GM03348 (cell line): ENCODE measurements around the gene EP300.
"Not testable (repeated sequence)": the region's sequence is repeated elsewhere in the genome, so short reads cannot be mapped to it uniquely, and the experiment has no call there.

Experiments
- DNase-seq: peaks from one replicate; pipeline ENCODE4 v3.0.0; 2012; ENCODE audit warnings: low spot score

EP300 gene

DNA sequence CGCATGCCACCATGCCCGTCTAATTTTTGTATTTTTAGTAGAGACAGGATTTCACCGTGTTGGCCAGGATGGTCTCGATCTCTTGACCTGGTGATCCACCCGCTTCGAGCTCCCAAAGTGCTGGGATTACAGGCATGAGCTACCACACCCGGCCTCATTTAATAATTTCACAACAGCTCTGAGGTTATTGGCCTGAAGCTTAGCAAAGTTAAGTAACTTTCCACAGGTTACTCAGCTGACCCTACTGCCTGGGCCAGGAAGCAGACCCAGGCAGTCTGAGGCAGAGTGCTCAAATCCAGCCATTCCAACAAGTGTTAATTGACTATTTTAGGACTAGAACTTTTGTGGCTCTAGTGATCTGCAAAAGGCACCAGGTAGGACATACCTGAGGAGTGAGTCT is 60.5 kb downstream of the EP300 start:
- DNase-seq, result no peak

DNA sequence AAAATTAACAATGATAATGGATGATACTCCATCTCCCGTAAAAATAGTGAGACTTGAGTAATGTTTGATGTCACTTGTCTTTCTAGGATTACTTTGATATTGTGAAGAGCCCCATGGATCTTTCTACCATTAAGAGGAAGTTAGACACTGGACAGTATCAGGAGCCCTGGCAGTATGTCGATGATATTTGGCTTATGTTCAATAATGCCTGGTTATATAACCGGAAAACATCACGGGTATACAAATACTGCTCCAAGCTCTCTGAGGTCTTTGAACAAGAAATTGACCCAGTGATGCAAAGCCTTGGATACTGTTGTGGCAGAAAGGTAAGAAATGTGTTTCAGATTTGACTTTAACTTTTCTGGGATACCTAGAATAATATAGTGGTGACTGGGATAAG is 64.7 kb downstream of the EP300 start:
- no peak for DNase-seq

DNA sequence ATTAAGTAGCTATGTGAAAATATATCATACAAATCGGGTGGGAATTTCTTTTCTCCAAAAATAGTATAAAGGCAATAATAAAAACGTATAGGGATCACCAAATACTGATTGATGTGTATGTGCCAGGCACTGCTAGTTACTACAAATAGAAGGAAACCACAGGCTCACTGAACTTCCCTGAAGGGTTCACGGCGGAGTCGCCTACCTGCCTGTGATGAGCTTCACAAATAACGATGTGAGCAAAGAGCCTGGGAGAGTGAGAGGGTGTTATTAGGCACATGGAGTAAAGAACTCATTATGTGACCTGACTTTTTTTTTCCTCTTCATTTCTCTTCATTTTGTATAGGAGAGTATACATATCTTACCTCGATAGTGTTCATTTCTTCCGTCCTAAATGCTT is 76.8 kb downstream of the EP300 start:
- no peak for DNase-seq

DNA sequence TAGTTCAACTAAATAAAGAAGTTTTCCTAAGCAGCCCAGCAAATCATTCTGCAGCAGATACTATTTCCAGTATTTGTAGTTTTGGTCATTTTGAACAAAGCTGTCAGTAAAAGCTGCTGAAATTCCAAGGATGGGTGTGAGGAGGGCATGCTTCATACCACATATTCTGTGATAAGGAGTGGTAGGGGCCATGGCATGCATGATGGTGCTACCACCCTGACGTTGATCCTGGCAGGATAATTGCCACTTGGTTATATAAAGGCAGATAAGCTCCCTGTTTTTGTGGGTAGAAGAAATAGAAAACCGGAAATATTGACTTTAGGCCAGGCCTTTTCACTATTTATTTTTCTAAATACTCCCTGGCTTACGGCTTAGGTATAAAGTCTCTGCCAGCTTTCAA is 79.6 kb downstream of the EP300 start:
- no peak for DNase-seq

DNA sequence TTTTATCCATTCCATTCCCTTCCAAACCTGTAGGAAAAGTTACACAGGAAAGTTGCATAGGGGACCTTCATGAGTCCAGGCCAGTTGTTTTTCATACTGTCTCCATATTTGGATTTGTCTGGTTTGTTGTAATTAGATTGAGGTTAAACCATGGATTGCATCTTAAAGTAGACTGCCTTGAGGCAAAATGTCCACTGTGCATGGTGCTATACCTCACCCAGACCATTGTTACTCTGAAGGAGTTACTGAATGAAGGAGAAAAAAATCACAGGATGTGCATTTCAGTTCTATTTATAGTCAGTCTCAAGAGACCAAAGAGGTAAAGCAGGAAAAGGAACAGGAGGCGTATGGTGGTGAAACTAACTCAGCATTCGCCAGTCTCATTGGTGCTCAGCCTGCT is 83.2 kb downstream of the EP300 start:
- no peak for DNase-seq

DNA sequence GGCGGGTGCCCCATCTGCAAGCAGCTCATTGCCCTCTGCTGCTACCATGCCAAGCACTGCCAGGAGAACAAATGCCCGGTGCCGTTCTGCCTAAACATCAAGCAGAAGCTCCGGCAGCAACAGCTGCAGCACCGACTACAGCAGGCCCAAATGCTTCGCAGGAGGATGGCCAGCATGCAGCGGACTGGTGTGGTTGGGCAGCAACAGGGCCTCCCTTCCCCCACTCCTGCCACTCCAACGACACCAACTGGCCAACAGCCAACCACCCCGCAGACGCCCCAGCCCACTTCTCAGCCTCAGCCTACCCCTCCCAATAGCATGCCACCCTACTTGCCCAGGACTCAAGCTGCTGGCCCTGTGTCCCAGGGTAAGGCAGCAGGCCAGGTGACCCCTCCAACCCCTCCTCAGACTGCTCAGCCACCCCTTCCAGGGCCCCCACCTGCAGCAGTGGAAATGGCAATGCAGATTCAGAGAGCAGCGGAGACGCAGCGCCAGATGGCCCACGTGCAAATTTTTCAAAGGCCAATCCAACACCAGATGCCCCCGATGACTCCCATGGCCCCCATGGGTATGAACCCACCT is 84.7 kb downstream of the EP300 start:
- no peak for DNase-seq

DNA sequence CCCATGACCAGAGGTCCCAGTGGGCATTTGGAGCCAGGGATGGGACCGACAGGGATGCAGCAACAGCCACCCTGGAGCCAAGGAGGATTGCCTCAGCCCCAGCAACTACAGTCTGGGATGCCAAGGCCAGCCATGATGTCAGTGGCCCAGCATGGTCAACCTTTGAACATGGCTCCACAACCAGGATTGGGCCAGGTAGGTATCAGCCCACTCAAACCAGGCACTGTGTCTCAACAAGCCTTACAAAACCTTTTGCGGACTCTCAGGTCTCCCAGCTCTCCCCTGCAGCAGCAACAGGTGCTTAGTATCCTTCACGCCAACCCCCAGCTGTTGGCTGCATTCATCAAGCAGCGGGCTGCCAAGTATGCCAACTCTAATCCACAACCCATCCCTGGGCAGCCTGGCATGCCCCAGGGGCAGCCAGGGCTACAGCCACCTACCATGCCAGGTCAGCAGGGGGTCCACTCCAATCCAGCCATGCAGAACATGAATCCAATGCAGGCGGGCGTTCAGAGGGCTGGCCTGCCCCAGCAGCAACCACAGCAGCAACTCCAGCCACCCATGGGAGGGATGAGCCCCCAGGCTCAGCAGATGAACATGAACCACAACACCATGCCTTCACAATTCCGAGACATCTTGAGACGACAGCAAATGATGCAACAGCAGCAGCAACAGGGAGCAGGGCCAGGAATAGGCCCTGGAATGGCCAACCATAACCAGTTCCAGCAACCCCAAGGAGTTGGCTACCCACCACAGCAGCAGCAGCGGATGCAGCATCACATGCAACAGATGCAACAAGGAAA is 85.4 kb downstream of the EP300 start:
- no peak for DNase-seq

DNA sequence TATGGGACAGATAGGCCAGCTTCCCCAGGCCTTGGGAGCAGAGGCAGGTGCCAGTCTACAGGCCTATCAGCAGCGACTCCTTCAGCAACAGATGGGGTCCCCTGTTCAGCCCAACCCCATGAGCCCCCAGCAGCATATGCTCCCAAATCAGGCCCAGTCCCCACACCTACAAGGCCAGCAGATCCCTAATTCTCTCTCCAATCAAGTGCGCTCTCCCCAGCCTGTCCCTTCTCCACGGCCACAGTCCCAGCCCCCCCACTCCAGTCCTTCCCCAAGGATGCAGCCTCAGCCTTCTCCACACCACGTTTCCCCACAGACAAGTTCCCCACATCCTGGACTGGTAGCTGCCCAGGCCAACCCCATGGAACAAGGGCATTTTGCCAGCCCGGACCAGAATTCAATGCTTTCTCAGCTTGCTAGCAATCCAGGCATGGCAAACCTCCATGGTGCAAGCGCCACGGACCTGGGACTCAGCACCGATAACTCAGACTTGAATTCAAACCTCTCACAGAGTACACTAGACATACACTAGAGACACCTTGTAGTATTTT is 86.1 kb downstream of the EP300 start:
- no peak for DNase-seq

DNA sequence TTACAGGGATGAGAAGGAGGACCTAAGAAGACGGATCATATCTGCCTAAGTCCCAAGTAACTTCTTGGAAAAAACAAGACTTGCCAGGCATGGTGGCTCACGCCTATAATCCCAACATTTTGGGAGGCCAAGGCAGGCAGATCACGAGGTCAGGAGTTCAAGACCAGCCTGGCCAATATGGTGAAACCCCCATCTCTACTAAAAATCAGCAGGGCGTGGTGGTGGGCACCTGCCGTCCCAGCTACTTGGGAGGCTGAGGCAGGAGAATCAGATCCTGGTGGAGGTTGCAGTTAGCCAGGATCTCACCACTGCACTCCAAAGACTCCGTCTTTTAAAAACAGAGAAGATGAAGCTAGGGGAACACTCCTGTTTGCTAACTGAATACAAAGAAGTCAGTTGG is 88.0 kb downstream of the EP300 start:
- DNase-seq, result not testable (repeated sequence)

DNA sequence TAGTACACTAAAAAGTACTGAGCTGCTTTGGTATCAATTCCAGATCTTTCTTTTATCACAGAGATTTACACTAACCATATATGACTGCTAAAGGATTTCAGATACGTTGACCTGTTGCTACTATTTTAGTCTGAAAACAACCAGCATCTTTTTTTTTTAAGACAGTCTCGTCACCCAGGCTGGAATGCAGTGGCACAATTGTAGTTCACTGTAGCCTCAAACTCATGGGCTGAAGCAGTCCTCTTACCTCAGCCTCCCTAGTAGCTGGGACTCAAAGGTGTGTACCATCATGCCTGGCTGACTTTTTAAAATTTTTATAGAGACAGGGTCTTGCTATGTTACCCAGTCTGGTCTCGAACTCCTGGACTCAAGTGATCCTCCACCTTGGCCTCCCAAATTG is 88.5 kb downstream of the EP300 start:
- no peak for DNase-seq

DNA sequence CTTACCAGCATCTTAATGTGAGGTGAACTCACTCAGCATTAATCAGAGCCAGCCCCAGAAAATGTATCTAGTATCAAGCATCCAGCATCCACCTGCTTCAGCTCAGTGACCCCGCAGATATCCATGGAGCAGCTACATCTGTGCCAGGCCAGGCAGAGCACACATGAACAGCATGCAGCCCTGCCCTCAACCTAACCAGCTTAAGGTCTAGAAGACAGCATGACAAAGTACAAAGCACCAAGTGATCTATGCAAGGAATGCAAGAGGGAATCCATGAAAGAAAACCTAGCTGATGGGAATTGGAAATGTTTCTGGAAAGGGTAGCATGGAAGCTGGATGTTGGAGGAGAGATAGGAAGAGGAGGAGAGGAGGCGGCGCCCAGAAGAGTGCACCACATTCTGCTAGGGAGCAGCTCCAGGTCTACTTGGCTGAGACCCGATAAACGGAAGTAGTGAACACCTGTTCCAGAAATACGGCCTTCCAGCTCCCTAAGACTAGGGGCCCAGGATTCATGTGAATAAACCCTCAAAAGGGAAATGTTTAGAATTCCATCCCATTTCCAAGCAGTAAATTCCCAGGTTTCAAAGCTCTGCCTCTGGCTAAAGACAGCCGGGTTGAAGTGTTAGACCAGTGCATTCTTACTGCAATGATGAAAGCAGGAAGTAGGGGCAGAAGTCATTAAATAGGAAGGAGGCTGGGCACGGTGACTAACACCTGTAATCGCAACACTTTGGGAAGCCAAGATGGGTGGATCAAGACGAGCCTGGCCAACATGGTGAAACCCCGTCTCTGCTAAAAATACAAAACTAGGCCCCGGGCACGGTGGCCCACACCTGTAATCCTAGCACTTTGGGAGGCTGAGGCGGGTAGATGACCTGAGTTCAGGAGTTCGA is 89.2 kb downstream of the EP300 start:
- DNase-seq, result peak; percentile 62

DNA sequence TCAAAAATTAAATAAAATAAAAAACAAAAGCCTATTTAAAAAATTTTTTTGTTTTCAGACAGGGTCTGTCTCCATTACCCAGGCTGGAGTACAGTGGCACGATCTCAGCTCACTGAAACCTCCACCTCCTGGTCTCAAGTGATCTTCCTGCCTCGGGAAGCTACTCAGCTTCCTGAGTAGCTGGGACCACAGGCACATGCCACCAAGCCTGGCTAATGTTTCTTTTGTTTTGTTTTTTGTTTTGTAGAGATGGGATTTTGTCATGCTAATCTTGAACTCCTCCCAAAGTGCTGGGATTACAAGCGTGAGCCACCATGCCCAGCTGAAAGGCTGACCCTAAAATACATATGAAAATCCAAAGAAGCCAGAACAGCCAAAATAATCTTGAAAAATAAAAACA is 92.3 kb downstream of the EP300 start:
- no peak for DNase-seq

DNA sequence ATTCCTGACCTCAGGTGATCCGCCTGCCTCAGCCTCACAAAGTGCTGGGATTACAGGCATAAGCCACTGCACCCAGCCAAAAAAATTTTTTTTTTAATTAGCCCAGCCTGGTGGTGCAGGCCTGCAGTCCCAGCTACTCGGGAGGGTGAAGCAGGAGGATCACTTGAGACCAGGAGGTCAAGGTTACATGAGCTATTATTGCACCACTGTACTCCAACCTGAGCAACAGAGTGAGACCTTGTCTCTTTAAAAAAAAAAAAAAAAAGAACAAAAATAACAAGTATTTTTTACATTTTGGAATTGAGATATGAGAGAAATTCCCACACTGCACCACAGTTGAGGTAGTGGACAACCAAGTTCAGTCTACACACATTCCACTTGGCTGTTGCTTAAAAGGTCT is 99.1 kb downstream of the EP300 start:
- no peak for DNase-seq

DNA sequence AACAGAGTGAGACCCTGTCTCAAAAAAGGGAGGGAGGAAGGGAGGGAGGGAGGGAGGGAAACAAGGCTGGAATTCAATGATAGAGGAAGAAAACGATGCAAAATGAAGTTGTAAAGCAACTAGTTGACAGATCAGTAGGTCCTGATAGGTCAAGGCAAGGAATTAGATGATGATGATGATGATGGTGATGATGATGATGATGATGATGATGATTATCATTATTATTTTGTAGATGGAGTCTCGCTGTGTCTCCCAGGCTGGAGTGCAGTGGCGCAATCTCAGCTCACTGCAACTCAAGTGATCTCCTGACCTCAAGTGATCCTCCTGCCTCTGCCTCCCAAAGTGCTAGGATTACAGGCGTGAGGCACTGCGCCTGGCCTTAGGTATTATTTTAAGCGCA is 101.4 kb downstream of the EP300 start:
- DNase-seq, result no peak

DNA sequence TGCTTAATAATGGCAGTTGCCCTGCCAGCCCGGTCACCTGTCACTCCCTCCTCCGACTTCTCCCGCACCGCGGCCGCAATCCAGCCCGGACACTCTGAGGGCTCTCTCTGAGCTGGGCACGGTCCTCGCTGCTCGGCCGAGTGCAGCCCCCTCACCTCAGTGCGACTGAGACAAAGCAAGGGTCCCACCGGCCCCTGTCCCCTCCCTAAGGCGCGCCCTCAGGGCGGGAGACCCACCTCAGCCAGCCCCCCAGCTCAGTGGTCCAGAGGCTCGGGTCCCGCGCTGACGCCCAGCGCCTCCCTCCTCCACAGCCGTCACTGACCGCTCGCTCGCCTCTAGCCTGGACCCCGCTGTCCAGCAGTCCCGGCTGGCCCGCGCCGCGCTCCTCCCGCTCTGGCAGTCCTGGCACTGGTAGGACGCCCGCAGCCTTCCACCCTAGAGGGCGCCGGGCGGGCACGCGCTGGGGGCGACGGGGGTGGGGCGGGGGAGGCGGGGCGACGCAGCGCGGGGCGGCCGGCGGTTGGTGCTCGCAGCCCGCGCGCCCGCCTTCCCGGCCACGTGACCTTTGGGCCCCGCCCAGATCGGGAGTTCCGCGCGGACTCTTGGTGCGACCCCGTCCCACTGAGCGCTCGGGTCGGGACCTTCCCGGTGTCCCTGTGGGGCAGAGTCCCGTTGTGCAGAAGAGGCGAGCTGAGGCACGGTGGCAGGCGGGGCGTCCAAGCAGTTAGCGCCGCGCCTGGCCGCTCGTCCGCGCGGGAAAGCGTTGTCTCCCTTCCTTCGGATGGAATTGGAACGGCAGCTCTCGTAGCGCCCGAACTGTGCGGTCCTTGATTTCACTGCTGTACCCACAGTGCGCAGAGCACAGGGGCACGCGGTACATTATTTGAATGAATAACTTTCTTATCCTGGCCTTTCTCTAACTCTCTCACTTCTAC is 104.9 kb downstream of the EP300 start:
- peak; percentile 96 for DNase-seq

DNA sequence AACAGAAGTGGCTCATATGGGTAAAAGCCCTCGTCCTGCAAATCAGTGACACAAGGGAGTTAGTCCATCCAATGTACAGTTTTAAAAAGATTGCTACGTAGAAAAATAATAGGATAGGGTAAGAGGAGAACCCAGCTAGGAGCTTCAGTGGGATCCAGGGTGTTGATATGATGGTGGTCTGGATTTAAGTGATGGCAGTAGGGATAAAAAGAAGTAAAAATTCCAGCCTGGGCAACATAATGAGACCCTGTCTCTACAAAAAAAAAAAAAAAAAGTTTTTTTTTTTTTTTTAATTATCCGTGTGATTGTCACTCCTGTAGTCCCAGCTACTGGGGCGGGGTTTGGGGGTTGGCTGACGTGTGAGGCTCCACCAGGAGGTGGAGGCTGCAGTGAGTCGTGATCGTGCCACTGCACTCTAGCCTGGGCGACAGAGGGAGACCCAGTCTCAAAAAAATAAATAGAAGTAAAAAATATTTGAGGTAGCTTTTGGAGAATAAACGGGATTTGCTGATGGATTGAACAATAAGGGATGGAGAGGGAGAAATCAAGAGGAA is 105.7 kb downstream of the EP300 start:
- no peak for DNase-seq

DNA sequence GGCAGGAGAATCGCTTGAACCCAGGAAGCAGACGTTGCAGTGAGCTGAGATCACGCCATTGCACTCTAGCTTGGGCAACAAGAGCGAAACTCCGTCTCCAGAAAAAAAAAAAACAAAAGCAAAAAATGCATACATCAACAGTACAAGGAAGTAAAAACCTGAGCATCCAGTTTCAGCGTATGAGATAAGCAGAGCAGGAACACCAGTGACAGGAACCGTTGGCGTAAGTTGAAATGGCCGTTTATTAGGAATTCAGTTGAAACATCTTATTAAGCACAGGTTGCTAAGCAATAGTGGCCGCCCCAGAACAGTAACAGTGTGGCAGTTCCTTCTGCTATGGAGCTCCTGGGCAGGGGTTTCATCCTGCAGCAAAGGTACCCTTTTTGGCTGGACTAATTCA is 108.7 kb downstream of the EP300 start:
- DNase-seq, result no peak

DNA sequence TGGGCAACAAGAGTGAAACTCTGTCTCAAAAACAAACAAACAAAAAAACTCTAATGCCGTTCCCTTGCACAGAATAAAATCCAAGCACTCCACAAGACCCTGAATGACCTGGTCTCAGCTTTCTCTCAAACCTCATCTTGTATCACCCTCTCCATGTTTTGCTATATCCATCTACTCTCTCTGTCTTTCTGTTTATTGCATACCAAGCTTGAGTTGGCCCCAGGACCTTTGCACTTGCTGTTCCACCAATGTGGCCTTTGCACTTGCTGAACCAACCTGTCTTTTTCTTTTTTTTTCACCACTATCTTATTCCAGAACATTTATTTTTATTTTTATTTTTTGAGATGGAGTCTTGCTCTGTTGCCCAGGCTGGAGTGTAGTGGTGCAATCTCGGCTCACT is 110.7 kb downstream of the EP300 start:
- DNase-seq, result no peak

DNA sequence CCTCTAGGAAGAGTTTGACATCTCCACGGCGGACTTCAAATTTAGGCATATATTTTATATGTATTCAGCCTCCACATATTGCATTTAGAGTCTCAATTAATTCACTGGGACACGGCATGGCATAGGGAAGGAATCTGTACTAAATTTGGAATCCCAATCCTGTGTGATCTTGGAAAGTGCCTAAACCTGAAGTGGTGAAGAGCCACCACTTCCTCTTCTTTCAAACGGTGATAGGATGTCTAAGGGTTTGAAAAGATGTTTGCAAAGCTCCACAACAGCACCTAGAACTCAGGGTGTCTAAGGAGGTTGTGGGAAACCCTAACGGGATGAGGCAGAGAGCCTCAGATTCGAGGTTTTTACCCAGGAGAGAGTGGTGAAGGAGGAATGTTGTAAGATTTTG is 111.7 kb downstream of the EP300 start:
- no peak for DNase-seq

DNA sequence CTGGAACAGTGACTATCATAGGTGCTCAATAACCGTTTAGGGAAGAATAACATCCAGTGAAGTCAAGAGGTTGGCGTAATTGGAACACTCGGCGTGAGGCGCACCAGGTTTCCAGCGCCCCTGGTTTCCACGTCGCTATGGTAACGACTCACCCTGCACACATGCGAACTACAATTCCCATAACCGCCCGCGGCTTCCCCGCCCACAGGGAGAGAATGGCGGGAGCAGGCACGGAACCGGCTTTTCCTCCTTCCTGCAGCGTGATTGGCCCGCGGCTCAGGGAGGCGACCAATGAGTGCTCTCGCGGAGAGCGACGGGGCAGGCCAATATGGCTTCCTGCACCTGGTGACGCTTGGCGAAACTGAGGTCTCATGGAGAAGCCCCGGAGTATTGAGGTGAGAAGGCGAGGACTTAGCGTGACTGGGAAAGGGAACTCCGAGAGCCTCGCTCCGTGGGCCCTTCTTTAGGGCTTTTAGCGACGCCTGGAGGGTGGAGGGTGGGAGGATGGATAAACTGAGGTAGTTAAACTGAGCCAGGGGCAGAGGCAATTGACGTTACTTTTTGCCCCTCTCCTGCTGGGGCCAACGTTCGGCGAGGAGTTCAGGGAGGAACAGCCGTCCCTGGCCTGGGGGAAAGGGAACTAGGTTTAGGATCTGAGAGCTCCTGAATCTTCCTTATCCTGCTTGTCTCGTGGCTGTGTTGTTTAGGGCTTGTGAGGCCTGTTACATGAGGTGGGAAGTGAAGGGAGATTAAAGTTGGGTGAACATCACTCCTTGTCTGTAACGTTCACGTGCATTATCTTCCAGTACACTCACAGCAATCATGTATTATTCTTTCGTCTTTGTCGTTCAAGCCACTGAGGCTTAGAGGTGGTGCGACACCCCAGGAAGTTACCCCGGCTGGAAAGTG is 112.9 kb downstream of the EP300 start, which contains the start of gene L3MBTL2:
Gene L3MBTL2, plus strand, starts transcription at position 321 of the 909 bp plus-strand sequence. Its CDS starts 51 bp downstream, at position 372.
- DNase-seq, result peak; percentile 100
